SK-N-SH (cell line): ENCODE data around the gene AEBP1.
A peak's percentile ranks its signal among the peaks of the same experiment; 100 is the strongest.

ENCODE experiments used
- CTCF ChIP-seq: fragments of 200-600 bp; sonication (generic); IDR thresholded peaks from 2 replicates; pipeline ENCODE4 v1.6.1; 2017; ENCODE audit warnings: antibody characterized with exemption, mild to moderate bottlenecking, moderate library complexity
- EZH2phosphoT487 ChIP-seq: fragments of 200-600 bp; sonication (generic); IDR thresholded peaks from 2 replicates; pipeline ENCODE4 v1.6.1; 2017; ENCODE audit warnings: low read depth, mixed run types, mild to moderate bottlenecking, antibody characterized with exemption, moderate library complexity, borderline replicate concordance
- GABPA ChIP-seq: IDR thresholded peaks from 2 replicates; pipeline ENCODE4 v1.4.0; 2012; ENCODE audit warnings: low read depth, mild to moderate bottlenecking
- MXI1 ChIP-seq: IDR thresholded peaks from 2 replicates; pipeline ENCODE4 v1.6.1; 2012; ENCODE audit warnings: mild to moderate bottlenecking, low read depth, low read length, improper control_type of control experiment
- PBX3 ChIP-seq: IDR thresholded peaks from 2 replicates; pipeline ENCODE4; 2012
- POLR2AphosphoS5 ChIP-seq: IDR thresholded peaks from 2 replicates; pipeline ENCODE4 v1.6.1; 2012; ENCODE audit warnings: low read depth, low read length
- REST ChIP-seq: IDR thresholded peaks from 2 replicates; pipeline ENCODE4 v1.6.1; 2012; ENCODE audit warnings: mild to moderate bottlenecking, low read depth, low read length, moderate library complexity
- RFX5 ChIP-seq: IDR thresholded peaks from 2 replicates; pipeline ENCODE4 v1.6.1; 2012; ENCODE audit warnings: mild to moderate bottlenecking, improper control_type of control experiment, low read length
- SMC3 ChIP-seq: IDR thresholded peaks from 2 replicates; pipeline ENCODE4 v1.6.1; 2012; ENCODE audit warnings: low read depth, low read length, improper control_type of control experiment
- TEAD4 ChIP-seq: IDR thresholded peaks from 2 replicates; pipeline ENCODE4 v1.4.0; 2012; ENCODE audit warnings: mild to moderate bottlenecking, borderline replicate concordance; ENCODE audit not compliant: insufficient read depth
- USF2 ChIP-seq: fragments of 150-350 bp; IDR thresholded peaks from 2 replicates; pipeline ENCODE4 v1.6.1; 2017; ENCODE audit warnings: antibody characterized with exemption, low read length, low read depth, borderline replicate concordance

- TF ChIP-seq TEAD4 (peak; percentile 65), MXI1 (no peak), SMC3 (no peak), CTCF (no peak), REST (no peak), EZH2phosphoT487 (no peak), GABPA (no peak), RFX5 (no peak), POLR2AphosphoS5 (no peak), PBX3 (peak; percentile 22), USF2 (no peak)
Observed at GRCh38 chr7:44163591-44163990, 59.4 kb downstream of the AEBP1 start.
